GM12864 (cell line): ENCODE data around the gene PDE7B.

Experiments
- DNase-seq: peaks from one replicate; pipeline ENCODE4 v3.0.0-alpha.2; 2011; ENCODE audit warnings: low read depth
- H3K4me3 ChIP-seq: 2 replicates; pipeline ENCODE4 v1.5.1; 2011; ENCODE audit warnings: mild to moderate bottlenecking, low read depth, low read length, control low read depth
- CTCF ChIP-seq: IDR thresholded peaks from 2 replicates; pipeline ENCODE4 v1.5.1; 2011; ENCODE audit warnings: low read depth, mild to moderate bottlenecking, moderate library complexity, low read length, control low read depth, inconsistent platforms; ENCODE audit errors: missing control alignments

PDE7B gene

GRCh38 chr6:136113736-136114173, 262.3 kb downstream of the PDE7B start:
- DNase-seq, result no peak
- no peak overlapping the region for H3K4me3 ChIP-seq
- no peak for TF ChIP-seq CTCF

GRCh38 chr6:136114661-136115060, 263.2 kb downstream of the PDE7B start:
- no peak for TF ChIP-seq CTCF
- H3K4me3 ChIP-seq, result no peak overlapping the region
- DNase-seq, result no peak

GRCh38 chr6:136115941-136116340, 264.4 kb downstream of the PDE7B start:
- no peak for TF ChIP-seq CTCF
- H3K4me3 ChIP-seq, result no peak overlapping the region
- DNase-seq, result no peak

- no peak for TF ChIP-seq CTCF
- H3K4me3 ChIP-seq, result no peak overlapping the region
- DNase-seq, result no peak
Measured at GRCh38 chr6:136117081-136117480, 265.6 kb downstream of the PDE7B start.

GRCh38 chr6:136118787-136119186, 267.3 kb downstream of the PDE7B start:
- no peak for TF ChIP-seq CTCF
- no peak for DNase-seq
- no peak overlapping the region for H3K4me3 ChIP-seq

GRCh38 chr6:136123468-136123867, 272.0 kb downstream of the PDE7B start:
- no peak overlapping the region for H3K4me3 ChIP-seq
- DNase-seq, result no peak
- no peak for TF ChIP-seq CTCF

GRCh38 chr6:136125585-136125984, 274.1 kb downstream of the PDE7B start:
- H3K4me3 ChIP-seq, result no peak overlapping the region
- TF ChIP-seq CTCF, result no peak
- DNase-seq, result no peak
